HL-60 (cell line): Measurements from ENCODE around the gene PAQR9.

Experiments
- CTCF ChIP-seq: IDR thresholded peaks from one replicate; pipeline ENCODE4 v1.5.1; 2011; ENCODE audit warnings: low read length, control low read depth, inconsistent platforms; ENCODE audit not compliant: insufficient read depth
- REST ChIP-seq: IDR thresholded peaks from 2 replicates; pipeline ENCODE4 v1.6.1; 2012; ENCODE audit warnings: low read depth; ENCODE audit not compliant: insufficient replicate concordance

DNA sequence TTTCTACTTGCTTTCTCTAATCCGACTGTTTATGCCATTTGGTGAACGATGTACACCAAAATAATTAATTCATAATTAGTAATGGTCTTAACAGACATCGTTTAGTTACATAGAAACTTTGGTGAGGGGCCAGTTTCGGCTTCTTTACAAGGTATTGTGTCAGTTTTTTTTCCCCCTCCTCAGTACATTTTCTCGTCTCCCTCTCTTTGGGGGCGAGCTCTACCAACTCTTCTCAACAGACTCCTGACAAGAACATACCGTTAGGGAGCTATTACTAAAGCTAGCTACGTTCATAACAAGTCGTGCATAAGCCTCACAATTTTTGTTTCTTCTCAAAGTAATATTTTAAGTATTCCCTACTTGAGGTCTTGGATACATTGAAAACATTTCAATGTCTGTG lies 39.3 kb upstream of the PAQR9 start:
- TF ChIP-seq CTCF, result no peak
- no peak for TF ChIP-seq REST
